Right atrium auricular region (tissue), 2 donors: Measurements from ENCODE around the gene SGCB. TPM values are rescaled to one million over a fixed set of nuclear protein-coding genes. Genes with fewer than 3 reads are reported as not detected.

Experiments
- DNase-seq: peaks from one replicate; pipeline ENCODE4 v3.0.0-alpha.2; 2019; ENCODE audit warnings: low spot score
- H3K27ac ChIP-seq, 2 donors: fragments of 200-600 bp; sonication (generic); 1 replicate in 1 of 2; 2 replicates in 1 of 2; pipeline ENCODE4 v1.5.1; 2016 to 2019
- H3K27me3 ChIP-seq, 2 donors: fragments of 200-600 bp; sonication (generic); one replicate each; pipeline versions ENCODE4 v1.5.1 to v1.6.0; 2017 to 2019
- H3K36me3 ChIP-seq: fragments of 200-600 bp; sonication (generic); one replicate; pipeline ENCODE4 v1.5.1; 2016
- H3K4me1 ChIP-seq, 2 donors: fragments of 200-600 bp; sonication (generic); one replicate each; pipeline versions ENCODE4 v1.5.1 to v1.6.0; 2017 to 2019
- H3K4me3 ChIP-seq, 2 donors: fragments of 200-600 bp; sonication (generic); 1 replicate in 1 of 2; 2 replicates in 1 of 2; pipeline ENCODE4 v1.5.1; 2017 to 2019; ENCODE audit warnings: mild to moderate bottlenecking in 1 of 2, moderate library complexity in 1 of 2
- H3K9me3 ChIP-seq, 2 donors: fragments of 200-600 bp; sonication (generic); one replicate each; pipeline ENCODE4 v1.5.1; 2019
- total RNA-seq, 2 donors: library from RNA; depleted of rRNA; stranded (reverse); fragments of >200 nt; gene quantifications; one replicate each; pipeline ENCODE4 v1.1.0, GENCODE V29; 2016
- TF ChIP-seq, protein P1 (sequence below), 2 donors: fragments of 200-600 bp; sonication (generic); IDR thresholded peaks; one replicate each; pipeline ENCODE4 v1.5.1; 2019; ENCODE audit warnings: antibody characterized with exemption in 2 of 2

The SGCB gene
- total RNA-seq, 2 donors from 2014 or later: 34.2 to 63.9 TPM

DNA sequence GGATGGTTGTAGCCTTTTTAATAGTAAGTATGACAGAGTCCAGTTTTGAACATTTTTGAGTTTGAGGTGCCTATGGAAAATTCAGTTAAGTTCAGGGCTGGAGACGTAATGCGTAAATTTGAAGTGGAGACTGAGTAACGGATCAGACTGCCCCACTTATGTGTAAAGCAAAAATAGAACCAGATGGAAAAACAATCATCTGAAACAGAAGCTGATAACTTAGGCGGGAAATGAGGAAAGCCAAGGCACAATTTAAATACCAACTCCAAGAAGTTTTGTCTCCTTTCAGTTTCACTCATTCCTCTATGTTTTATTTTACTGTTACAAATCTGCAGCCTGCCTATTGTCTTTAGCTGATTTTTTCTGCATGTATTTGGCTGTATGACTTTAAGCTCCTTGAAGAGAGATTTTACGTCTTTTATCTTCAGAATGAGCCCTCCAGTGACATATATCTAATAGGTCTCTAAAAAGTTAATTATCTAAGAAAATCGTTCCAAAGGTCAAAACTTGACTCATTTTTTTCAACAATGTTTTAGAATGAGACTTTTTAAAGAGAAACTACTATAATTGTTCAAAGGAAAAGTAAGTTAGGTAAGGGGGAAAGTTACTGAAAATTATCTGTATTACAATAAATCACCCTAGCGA lies 1.1 kb downstream of the SGCB start:
- Histone ChIP-seq H3K36me3 (no peaks in the 10 kb centered on the region), H3K9me3 (no peaks in the 10 kb centered on the region), H3K27me3 (no peaks in the 10 kb centered on the region), H3K27ac (peak overlapping the region; percentile 81 to 85), H3K4me3 (peak overlapping the region; percentile 76 to 82), H3K4me1 (peaks cover 0 to 29% of the 10 kb centered on the region in 2 donors)
- DNase-seq: no peak
- TF ChIP-seq, protein P1, sequence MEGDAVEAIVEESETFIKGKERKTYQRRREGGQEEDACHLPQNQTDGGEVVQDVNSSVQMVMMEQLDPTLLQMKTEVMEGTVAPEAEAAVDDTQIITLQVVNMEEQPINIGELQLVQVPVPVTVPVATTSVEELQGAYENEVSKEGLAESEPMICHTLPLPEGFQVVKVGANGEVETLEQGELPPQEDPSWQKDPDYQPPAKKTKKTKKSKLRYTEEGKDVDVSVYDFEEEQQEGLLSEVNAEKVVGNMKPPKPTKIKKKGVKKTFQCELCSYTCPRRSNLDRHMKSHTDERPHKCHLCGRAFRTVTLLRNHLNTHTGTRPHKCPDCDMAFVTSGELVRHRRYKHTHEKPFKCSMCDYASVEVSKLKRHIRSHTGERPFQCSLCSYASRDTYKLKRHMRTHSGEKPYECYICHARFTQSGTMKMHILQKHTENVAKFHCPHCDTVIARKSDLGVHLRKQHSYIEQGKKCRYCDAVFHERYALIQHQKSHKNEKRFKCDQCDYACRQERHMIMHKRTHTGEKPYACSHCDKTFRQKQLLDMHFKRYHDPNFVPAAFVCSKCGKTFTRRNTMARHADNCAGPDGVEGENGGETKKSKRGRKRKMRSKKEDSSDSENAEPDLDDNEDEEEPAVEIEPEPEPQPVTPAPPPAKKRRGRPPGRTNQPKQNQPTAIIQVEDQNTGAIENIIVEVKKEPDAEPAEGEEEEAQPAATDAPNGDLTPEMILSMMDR (IDR thresholded peaks at IDR 0.05): no peak

DNA sequence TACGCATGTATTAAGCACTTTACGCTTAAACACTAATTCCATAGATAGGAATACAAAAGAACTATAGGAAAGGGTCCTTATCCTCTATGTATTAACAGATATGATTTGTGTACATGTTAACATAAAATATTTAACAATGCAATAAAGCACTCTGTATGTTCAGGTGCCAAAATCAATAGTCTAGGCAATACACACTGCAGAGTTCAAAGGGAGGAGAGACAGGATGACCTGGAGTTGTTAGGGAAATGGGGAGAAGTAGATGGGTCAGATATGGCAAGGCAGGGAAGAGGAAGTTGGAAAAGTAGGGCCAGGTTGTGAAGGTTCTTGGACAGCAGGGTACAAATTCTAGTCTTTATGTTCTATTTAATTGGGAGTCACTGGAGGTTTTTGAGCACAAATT lies 2.9 kb downstream of the SGCB start:
- TF ChIP-seq, protein P1 (IDR thresholded peaks at IDR 0.05): no peak
- Histone ChIP-seq H3K27me3 (no peaks in the 10 kb centered on the region), H3K27ac (no peak overlapping the region), H3K36me3 (peaks cover 6% of the 10 kb centered on the region), H3K4me1 (peaks cover 0 to 29% of the 10 kb centered on the region in 2 donors), H3K4me3 (no peak overlapping the region), H3K9me3 (no peaks in the 10 kb centered on the region)
- no peak for DNase-seq

DNA sequence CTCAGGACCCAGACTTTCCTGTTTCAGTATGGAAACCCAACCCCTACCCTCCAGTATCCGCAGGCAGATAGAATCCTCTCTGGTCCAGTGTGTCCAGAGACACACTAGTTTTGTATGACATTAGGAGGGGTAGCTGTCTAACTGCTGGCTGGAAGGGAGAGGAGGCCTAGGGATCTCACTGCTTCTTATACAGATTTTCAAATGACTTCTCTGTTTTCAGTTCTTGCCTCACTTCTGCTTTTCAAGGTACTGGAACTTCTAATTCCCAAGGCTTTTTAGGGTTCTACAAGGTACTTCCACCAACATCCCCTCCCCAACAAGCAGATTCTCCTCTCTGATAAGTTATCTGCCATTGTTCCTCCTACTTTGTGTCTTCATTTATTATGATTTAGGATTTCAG lies 6.1 kb downstream of the SGCB start:
- no peak for DNase-seq
- Histone ChIP-seq H3K36me3 (peaks cover 26% of the 10 kb centered on the region), H3K4me3 (no peak overlapping the region), H3K27ac (no peak overlapping the region), H3K4me1 (peaks cover 0 to 19% of the 10 kb centered on the region in 2 donors), H3K9me3 (no peaks in the 10 kb centered on the region), H3K27me3 (no peaks in the 10 kb centered on the region)
- TF ChIP-seq, protein P1 (IDR thresholded peaks at IDR 0.05): no peak

DNA sequence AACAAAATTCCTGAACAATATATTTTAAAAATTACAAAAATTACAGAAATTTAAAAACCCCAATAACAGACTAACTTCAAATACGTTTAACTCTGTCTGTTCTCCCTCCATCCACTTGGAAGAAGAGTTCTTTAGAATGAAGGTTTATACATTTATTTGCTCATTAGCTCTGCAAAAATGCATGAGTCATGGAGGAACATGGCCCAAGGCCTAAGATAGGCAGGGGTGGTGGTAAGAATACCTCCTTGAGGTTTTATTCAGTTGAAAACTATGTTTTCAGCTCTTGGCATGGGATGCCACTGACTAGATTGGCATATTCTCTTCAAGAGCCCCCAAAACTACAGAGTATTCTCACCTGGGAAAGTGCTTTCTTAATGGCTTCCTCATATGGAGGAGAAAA lies 9.1 kb downstream of the SGCB start:
- TF ChIP-seq, protein P1 (IDR thresholded peaks at IDR 0.05): no peak
- Histone ChIP-seq H3K36me3 (peaks cover 37% of the 10 kb centered on the region), H3K4me3 (no peak overlapping the region), H3K4me1 (no peaks in the 10 kb centered on the region), H3K27ac (no peak overlapping the region), H3K27me3 (no peaks in the 10 kb centered on the region), H3K9me3 (no peaks in the 10 kb centered on the region)
- DNase-seq: no peak

DNA sequence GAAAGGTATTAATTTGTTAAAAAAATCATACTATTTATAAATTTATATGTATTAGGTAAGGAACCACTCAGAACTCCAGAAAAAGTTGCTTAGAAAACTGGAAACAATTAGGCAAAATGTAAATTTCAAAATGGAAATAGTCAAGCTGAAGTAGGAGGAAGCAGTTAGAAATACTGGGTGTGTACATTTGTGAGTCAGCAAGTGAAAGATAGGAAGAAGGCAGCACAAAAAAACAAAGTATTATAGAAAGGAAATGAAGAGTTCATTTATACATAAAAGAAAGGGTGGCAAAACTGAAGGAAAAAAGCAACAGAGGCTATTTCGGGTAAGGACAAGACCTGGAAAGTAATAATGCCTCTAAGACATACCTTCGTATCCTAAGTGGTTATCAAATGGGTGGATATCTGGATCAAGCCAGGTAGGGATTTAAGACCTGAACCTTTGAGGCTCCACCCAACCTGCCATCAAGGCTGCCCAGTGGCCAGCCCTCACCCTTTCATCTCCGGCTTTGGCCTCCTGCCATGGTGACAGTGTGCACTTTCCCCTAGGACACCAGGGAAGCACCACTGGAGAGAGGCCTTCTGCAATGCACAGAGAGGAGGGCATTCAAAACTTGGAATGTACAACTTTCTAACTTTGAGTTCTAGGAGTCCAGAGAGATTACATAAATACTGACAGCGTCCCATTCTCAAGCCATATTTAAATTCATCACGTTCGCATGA lies 18.0 kb downstream of the SGCB start, which contains the start of gene LRRC66:
TSS of gene LRRC66 (minus strand) at position 428 of the 722 bp plus-strand sequence. CDS start 2,750 bp downstream, outside the sequence.
- TF ChIP-seq, protein P1 (IDR thresholded peaks at IDR 0.05): no peak
- DNase-seq: no peak
- Histone ChIP-seq H3K27me3 (no peaks in the 10 kb centered on the region), H3K36me3 (peaks cover 20% of the 10 kb centered on the region), H3K4me1 (no peaks in the 10 kb centered on the region), H3K4me3 (no peak within 1 kb of the TSS), H3K27ac (no peak within 1 kb of the TSS), H3K9me3 (no peaks in the 10 kb centered on the region)
